Trophoblast cell (in vitro differentiated cells and primary cell): ENCODE measurements around the gene SH3TC1.

Experiments
- DNase-seq, 2 donors: peaks; one replicate each; pipeline ENCODE4 v3.0.0-alpha.2; 2016
- H2AFZ ChIP-seq: 2 replicates; pipeline ENCODE4 v1.6.1; 2013; ENCODE audit warnings: low read length, moderate library complexity, mild to moderate bottlenecking; ENCODE audit not compliant: insufficient read depth, poor library complexity
- H2AK5ac ChIP-seq: 2 replicates; pipeline ENCODE4 v1.6.1; 2013; ENCODE audit warnings: mild to moderate bottlenecking, low read length
- H2BK120ac ChIP-seq: 2 replicates; pipeline ENCODE4 v1.6.1; 2013; ENCODE audit warnings: low read length, mild to moderate bottlenecking, moderate library complexity; ENCODE audit not compliant: insufficient read depth, poor library complexity
- H2BK12ac ChIP-seq: 2 replicates; pipeline ENCODE4 v1.6.1; 2013; ENCODE audit warnings: mild to moderate bottlenecking, low read length, moderate library complexity
- H2BK5ac ChIP-seq: 2 replicates; pipeline ENCODE4 v1.6.1; 2013; ENCODE audit warnings: low read length, low read depth, moderate library complexity, mild to moderate bottlenecking; ENCODE audit not compliant: poor library complexity
- H3K14ac ChIP-seq: 2 replicates; pipeline ENCODE4 v1.6.1; 2013; ENCODE audit warnings: mild to moderate bottlenecking, low read length
- H3K18ac ChIP-seq: 2 replicates; pipeline ENCODE4 v1.6.1; 2013; ENCODE audit warnings: mild to moderate bottlenecking, low read length
- H3K23ac ChIP-seq: 2 replicates; pipeline ENCODE4 v1.6.1; 2013; ENCODE audit warnings: low read length
- H3K27ac ChIP-seq: 2 replicates; pipeline ENCODE4 v1.5.1; 2013; ENCODE audit warnings: low read depth, mild to moderate bottlenecking, inconsistent platforms, low read length, moderate library complexity
- H3K27me3 ChIP-seq: 2 replicates; pipeline ENCODE4 v1.6.1; 2013; ENCODE audit warnings: inconsistent platforms, mild to moderate bottlenecking, low read length, moderate library complexity; ENCODE audit not compliant: insufficient read depth
- H3K36me3 ChIP-seq, 2 experiments: 1 replicate in 1 of 2; 2 replicates in 1 of 2; pipeline ENCODE4 v1.6.1; 2013; ENCODE audit warnings: low read length in 2 of 2, mild to moderate bottlenecking in 2 of 2, moderate library complexity in 1 of 2; ENCODE audit not compliant: insufficient read depth in 2 of 2, control insufficient read depth in 1 of 2
- H3K4ac ChIP-seq: 2 replicates; pipeline ENCODE4 v1.6.1; 2013; ENCODE audit warnings: low read depth, mild to moderate bottlenecking, low read length, moderate library complexity
- H3K4me1 ChIP-seq, 2 experiments: 1 replicate in 1 of 2; 2 replicates in 1 of 2; pipeline ENCODE4 v1.6.1; 2013; ENCODE audit warnings: low read length in 2 of 2, mild to moderate bottlenecking in 2 of 2, moderate library complexity in 1 of 2; ENCODE audit not compliant: insufficient read depth in 2 of 2, control insufficient read depth in 1 of 2
- H3K4me2 ChIP-seq: 2 replicates; pipeline ENCODE4 v1.6.1; 2013; ENCODE audit warnings: inconsistent platforms, mild to moderate bottlenecking, low read length, moderate library complexity
- H3K4me3 ChIP-seq: 2 replicates; pipeline ENCODE4 v1.5.1; 2013; ENCODE audit warnings: mild to moderate bottlenecking, low read depth, low read length, inconsistent platforms
- H3K79me1 ChIP-seq: one replicate; pipeline ENCODE4 v1.6.1; 2013; ENCODE audit warnings: low read length
- H3K79me2 ChIP-seq: 2 replicates; pipeline ENCODE4 v1.6.1; 2013; ENCODE audit warnings: low read length, mild to moderate bottlenecking; ENCODE audit not compliant: control insufficient read depth, insufficient read depth, poor library complexity
- H3K9ac ChIP-seq: 2 replicates; pipeline ENCODE4 v1.6.1; 2013; ENCODE audit warnings: mild to moderate bottlenecking, low read length
- H3K9me3 ChIP-seq: 2 replicates; pipeline ENCODE4 v1.6.1; 2013; ENCODE audit warnings: low read depth, mild to moderate bottlenecking, control low read depth, inconsistent platforms, low read length; ENCODE audit not compliant: insufficient read depth
- H4K12ac ChIP-seq: 2 replicates; pipeline ENCODE4 v1.6.1; 2013; ENCODE audit warnings: low read depth, mild to moderate bottlenecking, low read length, moderate library complexity
- H4K8ac ChIP-seq: 2 replicates; pipeline ENCODE4 v1.6.1; 2013; ENCODE audit warnings: low read depth, mild to moderate bottlenecking, low read length, moderate library complexity
- H4K91ac ChIP-seq: one replicate; pipeline ENCODE4 v1.6.1; 2013; ENCODE audit warnings: low read depth, mild to moderate bottlenecking, low read length, moderate library complexity
- WGBS: extraction: QIAGEN DNeasy Blood & Tissue Kit; methylation state at CpG from one replicate; pipeline ENCODE4 v1.1.7; 2013; ENCODE audit warnings: missing lambda C conversion rate; ENCODE audit not compliant: insufficient read length, insufficient coverage; ENCODE audit errors: extremely low coverage; 5-methylcytosine and 5-hydroxymethylcytosine counted together

SH3TC1 gene

DNA sequence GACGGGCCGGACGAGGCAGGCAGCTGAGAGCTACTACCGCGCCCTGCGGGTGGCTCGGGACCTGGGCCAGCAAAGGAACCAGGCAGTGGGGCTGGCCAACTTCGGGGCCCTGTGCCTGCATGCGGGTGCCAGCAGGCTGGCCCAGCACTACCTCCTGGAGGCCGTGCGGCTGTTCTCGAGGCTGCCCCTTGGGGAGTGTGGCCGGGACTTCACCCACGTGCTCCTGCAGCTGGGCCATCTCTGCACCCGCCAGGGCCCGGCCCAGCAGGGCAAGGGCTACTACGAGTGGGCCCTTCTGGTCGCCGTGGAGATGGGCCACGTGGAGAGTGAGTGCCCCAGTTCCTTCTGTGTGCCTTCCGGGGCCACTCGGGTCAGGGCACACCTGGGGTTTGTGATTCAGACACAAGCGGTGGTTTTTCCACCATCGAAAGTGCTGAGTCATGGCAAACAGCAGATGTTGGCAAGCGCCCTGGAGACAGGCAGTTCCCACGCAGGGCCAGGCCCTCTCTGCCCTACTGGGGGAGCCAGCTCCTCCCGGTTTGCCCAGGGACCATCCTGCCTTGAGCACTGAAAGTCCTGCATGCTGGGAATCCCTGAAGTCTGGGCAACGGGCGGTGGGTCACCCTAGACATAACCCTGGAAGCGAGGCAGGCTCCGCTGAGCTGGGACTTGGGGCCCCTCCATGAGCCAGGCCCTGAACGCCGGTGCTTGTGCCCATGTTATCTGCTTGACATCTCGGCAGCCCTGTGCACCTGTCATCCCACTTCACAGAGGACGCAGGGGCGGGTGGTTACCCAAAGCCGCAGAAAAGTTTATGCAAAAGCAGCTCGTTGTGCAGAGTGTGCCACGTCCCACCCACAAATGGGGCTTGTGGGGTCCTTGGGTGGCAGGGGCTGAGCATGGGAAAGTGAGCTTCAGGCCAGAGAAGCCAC, 29.5 kb downstream of the SH3TC1 start:
- no CpG with 5 or more reads among the region's 39 CpGs for WGBS

GRCh38 chr4:8229331-8229975, 30.4 kb downstream of the SH3TC1 start:
- H3K9ac ChIP-seq, result no peak overlapping the region
- peaks cover 29 to 32% of the 10 kb centered on the region in 2 experiments for H3K36me3 ChIP-seq
- WGBS, result 100% methylated on average over 3 of the region's 17 CpGs
- no peak overlapping the region for H3K4ac ChIP-seq
- no peaks in the 10 kb centered on the region for H3K9me3 ChIP-seq
- H2AFZ ChIP-seq, result no peak overlapping the region
- no peak overlapping the region for H3K4me2 ChIP-seq
- no peak overlapping the region for H3K4me3 ChIP-seq
- no peak overlapping the region for H3K18ac ChIP-seq
- peaks cover 19 to 29% of the 10 kb centered on the region in 2 experiments for H3K4me1 ChIP-seq
- peaks cover 28% of the 10 kb centered on the region for H3K79me1 ChIP-seq
- peaks cover 5% of the 10 kb centered on the region for H3K79me2 ChIP-seq
- H2BK5ac ChIP-seq, result no peak overlapping the region
- H3K27me3 ChIP-seq, result no peaks in the 10 kb centered on the region
- no peak overlapping the region for H4K12ac ChIP-seq
- DNase-seq, result no peak
- peak overlapping the region; percentile 29 for H4K91ac ChIP-seq
- no peak overlapping the region for H2AK5ac ChIP-seq
- H3K23ac ChIP-seq, result no peak overlapping the region
- H2BK120ac ChIP-seq, result no peak overlapping the region
- H3K14ac ChIP-seq, result no peak overlapping the region
- H3K27ac ChIP-seq, result no peak overlapping the region
- peak overlapping the region; percentile 7 for H4K8ac ChIP-seq
- H2BK12ac ChIP-seq, result peak overlapping the region; percentile 47

More for the DNA sequence above, 29.5 kb downstream of the SH3TC1 start:
- Histone ChIP-seq H2BK5ac (no peak overlapping the region), H3K14ac (peak overlapping the region; percentile 62), H3K4me3 (no peak overlapping the region), H4K91ac (peak overlapping the region; percentile 86), H3K4ac (peak overlapping the region; percentile 16), H2BK12ac (peak overlapping the region; percentile 81), H3K9me3 (no peaks in the 10 kb centered on the region), H3K23ac (no peak overlapping the region), H3K79me2 (peaks cover 5% of the 10 kb centered on the region), H3K18ac (peak overlapping the region; percentile 34), H2BK120ac (peak overlapping the region; percentile 27), H3K27ac (no peak overlapping the region), H3K27me3 (no peaks in the 10 kb centered on the region), H2AFZ (peak overlapping the region; percentile 13), H3K36me3 (peaks cover 29 to 33% of the 10 kb centered on the region in 2 experiments), H4K8ac (peak overlapping the region; percentile 24), H3K79me1 (peaks cover 28% of the 10 kb centered on the region), H2AK5ac (peak overlapping the region; percentile 19), H4K12ac (no peak overlapping the region), H3K9ac (no peak overlapping the region), H3K4me1 (peaks cover 19 to 29% of the 10 kb centered on the region in 2 experiments), H3K4me2 (no peak overlapping the region)
- peak in 1 of 2 donors; percentile 6 for DNase-seq

GRCh38 chr4:8230033-8230432, 30.9 kb downstream of the SH3TC1 start:
- Histone ChIP-seq H3K14ac (no peak overlapping the region), H3K4me1 (peaks cover 19 to 28% of the 10 kb centered on the region in 2 experiments), H3K9ac (no peak overlapping the region), H3K4ac (no peak overlapping the region), H3K27me3 (no peaks in the 10 kb centered on the region), H3K18ac (no peak overlapping the region), H3K27ac (no peak overlapping the region), H2BK5ac (no peak overlapping the region), H2BK120ac (no peak overlapping the region), H3K23ac (no peak overlapping the region), H2AFZ (no peak overlapping the region), H4K8ac (no peak overlapping the region), H4K91ac (no peak overlapping the region), H3K4me3 (no peak overlapping the region), H3K79me1 (peaks cover 28% of the 10 kb centered on the region), H3K4me2 (no peak overlapping the region), H2AK5ac (no peak overlapping the region), H3K79me2 (peaks cover 5% of the 10 kb centered on the region), H3K9me3 (no peaks in the 10 kb centered on the region), H3K36me3 (peaks cover 26 to 32% of the 10 kb centered on the region in 2 experiments), H2BK12ac (no peak overlapping the region), H4K12ac (no peak overlapping the region)
- no CpG with 5 or more reads among the region's 11 CpGs for WGBS
- no peak for DNase-seq

- Histone ChIP-seq H3K4me3 (no peak overlapping the region), H2AFZ (no peak overlapping the region), H2BK12ac (no peak overlapping the region), H3K14ac (no peak overlapping the region), H3K27ac (no peak overlapping the region), H3K4ac (no peak overlapping the region), H3K27me3 (no peaks in the 10 kb centered on the region), H3K4me1 (peaks cover 13 to 20% of the 10 kb centered on the region in 2 experiments), H3K79me1 (peaks cover 23% of the 10 kb centered on the region), H4K91ac (no peak overlapping the region), H3K23ac (no peak overlapping the region), H3K79me2 (peaks cover 3% of the 10 kb centered on the region), H2BK120ac (no peak overlapping the region), H2AK5ac (no peak overlapping the region), H3K18ac (no peak overlapping the region), H2BK5ac (no peak overlapping the region), H3K9ac (no peak overlapping the region), H4K8ac (no peak overlapping the region), H4K12ac (no peak overlapping the region), H3K4me2 (no peak overlapping the region), H3K36me3 (peaks cover 32 to 38% of the 10 kb centered on the region in 2 experiments), H3K9me3 (no peaks in the 10 kb centered on the region)
- no peak for DNase-seq
- no CpG with 5 or more reads among the region's 10 CpGs for WGBS
Measured at GRCh38 chr4:8230891-8231290, 31.8 kb downstream of the SH3TC1 start.
